WI38 (cell line): ENCODE measurements around the gene PCYT1A.
"Not testable (repeated sequence)": the region's sequence is repeated elsewhere in the genome, so short reads cannot be mapped to it uniquely, and the experiment has no call there.

Experiments
- H3K4me3 ChIP-seq: 2 replicates; pipeline ENCODE4 v1.5.1; 2011; ENCODE audit warnings: low read depth, mild to moderate bottlenecking, control low read depth, low read length
- TF ChIP-seq, protein P1 (sequence below): IDR thresholded peaks from 2 replicates; pipeline ENCODE4 v1.5.1; 2012; ENCODE audit warnings: low read depth, mild to moderate bottlenecking, control low read depth, low read length

The PCYT1A gene

DNA sequence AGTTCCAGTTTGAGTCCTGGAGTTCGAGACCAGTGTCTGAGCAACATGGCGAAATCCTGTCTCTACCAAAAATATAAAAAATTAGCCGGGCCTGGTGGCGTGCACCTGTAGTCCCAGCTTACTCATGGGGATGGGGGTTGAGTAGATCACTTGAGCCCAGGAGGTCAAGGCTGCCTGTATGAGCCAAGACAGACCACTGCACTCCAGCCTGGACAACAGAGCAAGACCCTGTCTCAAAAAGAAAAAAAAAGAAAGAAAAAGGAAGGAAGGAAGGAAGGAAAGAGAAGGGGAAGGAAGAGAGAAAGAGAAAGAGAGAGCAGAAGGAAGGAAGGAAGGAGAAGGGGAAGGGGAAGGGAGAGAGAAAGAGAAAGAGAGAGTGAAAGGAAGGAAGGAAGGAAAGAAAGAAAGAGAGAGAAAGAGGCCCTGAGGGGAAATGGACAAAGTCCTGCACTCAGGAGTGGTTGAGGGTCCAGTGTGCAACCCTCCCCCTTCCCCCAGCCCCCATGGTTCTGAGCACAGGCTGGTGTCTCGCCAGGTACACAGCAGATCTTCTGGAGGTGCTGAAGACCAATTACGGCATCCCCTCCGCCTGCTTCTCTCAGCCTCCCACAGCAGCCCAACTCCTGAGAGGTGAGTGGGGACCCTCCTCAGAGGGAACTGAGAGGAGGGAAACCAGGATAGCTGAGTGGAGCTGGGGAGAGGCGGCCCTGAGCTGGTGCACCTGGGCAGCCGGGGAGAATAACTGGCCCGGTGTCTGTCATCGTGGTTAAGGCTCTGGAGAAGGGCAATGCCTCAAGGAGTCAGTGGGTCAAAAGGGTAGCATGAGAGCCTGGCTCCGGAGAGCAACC is 70.0 kb downstream of the PCYT1A start:
- no peak overlapping the region for H3K4me3 ChIP-seq
- TF ChIP-seq, protein P1, sequence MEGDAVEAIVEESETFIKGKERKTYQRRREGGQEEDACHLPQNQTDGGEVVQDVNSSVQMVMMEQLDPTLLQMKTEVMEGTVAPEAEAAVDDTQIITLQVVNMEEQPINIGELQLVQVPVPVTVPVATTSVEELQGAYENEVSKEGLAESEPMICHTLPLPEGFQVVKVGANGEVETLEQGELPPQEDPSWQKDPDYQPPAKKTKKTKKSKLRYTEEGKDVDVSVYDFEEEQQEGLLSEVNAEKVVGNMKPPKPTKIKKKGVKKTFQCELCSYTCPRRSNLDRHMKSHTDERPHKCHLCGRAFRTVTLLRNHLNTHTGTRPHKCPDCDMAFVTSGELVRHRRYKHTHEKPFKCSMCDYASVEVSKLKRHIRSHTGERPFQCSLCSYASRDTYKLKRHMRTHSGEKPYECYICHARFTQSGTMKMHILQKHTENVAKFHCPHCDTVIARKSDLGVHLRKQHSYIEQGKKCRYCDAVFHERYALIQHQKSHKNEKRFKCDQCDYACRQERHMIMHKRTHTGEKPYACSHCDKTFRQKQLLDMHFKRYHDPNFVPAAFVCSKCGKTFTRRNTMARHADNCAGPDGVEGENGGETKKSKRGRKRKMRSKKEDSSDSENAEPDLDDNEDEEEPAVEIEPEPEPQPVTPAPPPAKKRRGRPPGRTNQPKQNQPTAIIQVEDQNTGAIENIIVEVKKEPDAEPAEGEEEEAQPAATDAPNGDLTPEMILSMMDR = no peak

DNA sequence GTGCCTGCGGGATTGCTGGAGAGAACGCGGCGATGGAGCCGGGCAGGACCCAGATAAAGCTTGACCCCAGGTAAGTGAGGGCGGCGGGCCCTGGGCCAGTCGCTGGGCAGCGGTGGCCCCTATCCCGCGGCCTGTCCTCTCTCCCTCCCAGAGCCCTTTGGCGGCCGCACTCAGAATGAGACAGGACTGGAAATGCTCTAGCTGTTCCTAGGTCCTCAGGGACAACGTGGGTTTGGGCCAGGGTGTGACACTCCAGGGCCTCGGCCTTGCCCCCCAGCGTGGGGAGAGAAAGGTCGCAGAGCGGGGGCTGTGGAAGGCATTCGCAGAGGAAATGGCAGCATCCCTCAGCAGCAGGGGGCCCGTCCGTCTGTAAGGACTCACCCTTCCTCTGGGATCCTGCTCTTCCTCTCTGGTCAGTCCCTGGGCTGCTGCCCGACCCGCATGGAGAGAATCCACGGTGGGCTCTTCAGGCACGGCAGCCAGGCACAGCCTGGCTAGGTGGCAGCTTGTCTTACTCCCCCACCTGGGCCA is 70.8 kb downstream of the PCYT1A start:
- TF ChIP-seq, protein P1 = no peak
- H3K4me3 ChIP-seq = no peak overlapping the region

DNA sequence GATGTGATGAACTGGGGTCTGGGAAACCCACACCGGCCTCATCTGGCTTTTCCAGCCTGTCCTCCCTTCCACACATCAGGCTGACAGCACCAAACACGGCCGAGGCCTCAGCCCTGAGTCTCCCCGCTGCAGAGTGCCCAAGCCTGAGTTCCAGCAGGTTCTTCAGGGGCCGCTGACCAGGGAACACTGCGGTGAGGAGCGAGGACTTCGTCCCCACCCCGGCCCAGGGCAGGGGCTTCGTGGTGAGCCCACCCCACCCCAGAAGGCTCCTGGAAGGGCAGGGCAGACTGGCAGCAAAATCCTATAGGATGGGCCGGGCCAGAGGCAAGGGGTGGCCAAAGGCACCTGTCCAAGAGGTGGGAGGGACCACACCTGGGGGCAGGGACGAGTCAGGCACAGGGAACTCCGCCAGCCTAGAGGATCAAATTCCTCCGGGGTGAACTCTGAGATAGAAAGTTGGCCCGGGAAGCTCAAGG is 71.4 kb downstream of the PCYT1A start, which contains the start of gene SLC51A:
SLC51A (plus strand) TSS at position 446 of the 476 bp plus-strand sequence. CDS start 179 bp downstream, outside the sequence.
- TF ChIP-seq, protein P1 = no peak
- no peak within 1 kb of the TSS for H3K4me3 ChIP-seq

DNA sequence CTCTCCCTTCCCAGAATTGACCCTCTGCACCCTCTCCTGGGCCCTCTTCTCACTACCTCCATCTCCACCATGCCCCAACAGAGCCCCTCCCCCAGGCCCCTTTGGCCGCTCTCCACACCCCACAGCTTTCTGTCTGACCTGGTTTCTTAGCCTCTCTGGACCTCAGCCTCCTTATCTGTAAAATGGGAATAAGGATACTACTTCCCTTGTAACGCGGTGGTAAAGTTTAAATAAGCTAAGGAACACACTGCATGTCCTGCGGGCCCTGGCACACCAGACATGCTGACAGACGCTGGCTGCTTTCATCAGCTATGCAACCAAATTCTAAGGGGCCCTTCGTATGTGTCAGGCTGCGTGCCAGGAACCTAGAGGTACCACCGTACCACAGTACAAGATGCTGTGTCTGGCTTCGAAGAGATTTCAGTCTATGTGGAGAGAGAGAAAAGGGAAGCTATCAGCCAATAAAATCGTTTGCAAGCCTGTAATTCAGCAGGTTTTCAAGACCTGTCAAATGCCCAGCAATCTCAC is 72.0 kb downstream of the PCYT1A start:
- TF ChIP-seq, protein P1 = no peak
- no peak overlapping the region for H3K4me3 ChIP-seq

DNA sequence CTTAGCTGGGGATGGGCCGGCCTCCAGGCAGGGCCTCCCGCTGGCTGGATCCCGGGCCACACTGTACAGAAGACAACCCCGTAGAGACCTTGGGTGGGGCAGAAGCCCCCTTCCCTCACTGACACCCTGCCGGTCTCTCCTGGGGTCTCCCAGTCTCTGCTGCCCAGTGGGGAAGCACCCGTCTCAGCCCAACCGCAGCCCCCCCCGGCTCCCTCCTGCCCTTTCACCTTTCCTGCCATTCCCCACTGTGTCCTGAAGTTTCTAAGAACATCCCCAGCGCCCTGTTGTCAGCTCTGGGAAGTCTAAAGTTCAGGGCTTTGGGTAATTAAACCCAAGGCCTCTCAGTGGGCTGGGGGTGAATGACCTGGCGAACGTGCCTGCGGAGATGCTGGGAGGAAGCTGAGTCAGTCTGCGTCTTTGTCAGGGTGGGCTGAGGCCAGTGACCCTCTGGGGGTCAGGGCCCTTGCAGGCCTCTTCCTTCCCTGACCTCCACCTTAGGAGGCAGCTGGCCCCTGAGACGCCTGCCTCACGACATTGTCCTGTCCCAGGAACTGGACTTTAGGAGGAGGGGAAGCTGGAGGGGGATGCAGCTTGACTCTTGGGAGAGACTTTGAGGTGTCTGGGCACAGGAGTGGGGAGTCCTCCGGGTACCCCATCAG is 72.6 kb downstream of the PCYT1A start:
- H3K4me3 ChIP-seq = no peak overlapping the region
- TF ChIP-seq, protein P1 = no peak

DNA sequence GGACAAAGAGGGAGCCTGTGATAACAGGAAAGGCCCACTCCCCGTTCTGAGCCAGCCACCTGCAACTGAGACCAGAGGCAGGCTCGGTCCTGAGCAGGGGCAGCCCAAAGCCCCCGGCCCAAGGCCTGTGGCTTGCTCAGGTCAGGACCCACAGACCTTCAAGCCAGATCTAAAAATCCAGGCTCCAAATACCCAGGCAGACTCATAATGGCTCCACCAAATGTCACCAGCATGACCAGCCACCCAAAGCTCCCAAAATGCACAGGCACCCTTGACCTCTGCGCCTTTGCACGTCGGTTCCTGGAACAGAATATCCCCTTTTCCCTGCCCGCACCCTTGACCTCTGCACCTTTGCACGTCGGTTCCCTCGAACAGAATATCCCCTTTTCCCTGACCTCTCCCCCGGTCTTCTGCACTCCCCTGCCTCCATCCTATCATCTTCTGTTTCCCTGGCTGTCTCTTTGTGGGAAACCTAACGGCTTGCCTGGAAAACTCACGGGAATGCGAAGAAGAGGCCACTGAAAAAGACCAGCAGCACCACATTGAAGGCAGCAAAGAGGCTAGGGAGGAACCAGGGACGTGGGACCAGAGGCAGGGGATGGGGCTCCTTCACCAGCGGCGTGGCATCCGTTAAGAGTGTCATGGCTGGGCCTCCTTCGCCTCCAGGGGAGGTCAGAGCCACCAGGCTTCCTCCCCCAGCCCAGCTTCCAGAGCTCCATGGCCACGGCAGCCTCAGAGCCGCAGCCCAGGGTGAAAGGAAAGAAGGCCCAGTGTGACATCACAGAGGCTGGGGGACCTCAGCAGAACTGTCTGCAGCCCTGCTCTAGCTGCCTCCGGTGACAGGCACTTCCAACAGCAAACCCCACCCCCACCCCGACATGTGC is 76.6 kb downstream of the PCYT1A start, which contains the start of gene ZDHHC19:
ZDHHC19 (minus strand) TSS at position 728 of the 884 bp plus-strand sequence; CDS start at position 643, 85 bp downstream.
- H3K4me3 ChIP-seq = no peak within 1 kb of the TSS
- TF ChIP-seq, protein P1 = no peak

DNA sequence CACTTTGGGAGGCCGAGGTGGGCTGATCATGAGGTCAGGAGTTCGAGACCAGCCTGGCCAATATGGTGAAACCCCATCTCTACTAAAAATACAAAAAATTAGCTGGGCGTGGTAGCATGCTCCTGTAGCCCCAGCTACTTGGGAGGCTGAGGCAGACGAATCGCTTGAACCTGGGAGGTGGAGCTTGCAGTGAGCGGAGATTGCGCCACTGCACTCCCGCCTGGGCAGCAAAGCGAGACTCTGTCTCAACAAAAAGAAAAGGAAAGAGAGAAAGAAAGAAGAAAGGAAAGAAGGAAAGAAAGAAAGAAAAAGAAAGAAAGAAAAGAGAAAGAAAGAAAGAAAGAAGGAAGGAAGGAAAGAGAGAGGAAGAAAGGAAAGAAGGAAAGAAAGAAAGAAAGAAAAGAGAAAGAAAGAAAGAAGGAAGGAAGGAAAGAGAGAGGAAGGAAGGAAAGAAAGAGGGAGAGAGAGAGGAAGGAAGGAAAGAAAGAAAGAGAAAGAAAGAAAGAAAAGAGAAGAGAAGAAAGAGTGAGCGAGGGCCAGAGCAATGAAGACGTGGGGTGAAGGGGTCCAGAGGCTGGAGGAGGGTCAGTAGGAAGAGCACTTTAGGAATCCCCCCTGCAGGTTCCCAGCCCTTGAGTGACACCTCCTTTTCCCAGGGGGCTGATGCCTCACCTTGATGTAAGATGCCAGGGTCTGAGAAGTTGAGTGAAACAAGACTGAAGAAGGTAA is 77.4 kb downstream of the PCYT1A start:
- H3K4me3 ChIP-seq = not testable (repeated sequence)
